ENCODE data around the gene TSPAN32. TPM values are rescaled to one million over a fixed set of nuclear protein-coding genes. Genes with fewer than 3 reads are reported as not detected.
A peak's percentile ranks its signal among the peaks of the same experiment; 100 is the strongest.

The TSPAN32 gene
- total RNA-seq, 1 donor from 2014 or later: 1.9 TPM

DNA sequence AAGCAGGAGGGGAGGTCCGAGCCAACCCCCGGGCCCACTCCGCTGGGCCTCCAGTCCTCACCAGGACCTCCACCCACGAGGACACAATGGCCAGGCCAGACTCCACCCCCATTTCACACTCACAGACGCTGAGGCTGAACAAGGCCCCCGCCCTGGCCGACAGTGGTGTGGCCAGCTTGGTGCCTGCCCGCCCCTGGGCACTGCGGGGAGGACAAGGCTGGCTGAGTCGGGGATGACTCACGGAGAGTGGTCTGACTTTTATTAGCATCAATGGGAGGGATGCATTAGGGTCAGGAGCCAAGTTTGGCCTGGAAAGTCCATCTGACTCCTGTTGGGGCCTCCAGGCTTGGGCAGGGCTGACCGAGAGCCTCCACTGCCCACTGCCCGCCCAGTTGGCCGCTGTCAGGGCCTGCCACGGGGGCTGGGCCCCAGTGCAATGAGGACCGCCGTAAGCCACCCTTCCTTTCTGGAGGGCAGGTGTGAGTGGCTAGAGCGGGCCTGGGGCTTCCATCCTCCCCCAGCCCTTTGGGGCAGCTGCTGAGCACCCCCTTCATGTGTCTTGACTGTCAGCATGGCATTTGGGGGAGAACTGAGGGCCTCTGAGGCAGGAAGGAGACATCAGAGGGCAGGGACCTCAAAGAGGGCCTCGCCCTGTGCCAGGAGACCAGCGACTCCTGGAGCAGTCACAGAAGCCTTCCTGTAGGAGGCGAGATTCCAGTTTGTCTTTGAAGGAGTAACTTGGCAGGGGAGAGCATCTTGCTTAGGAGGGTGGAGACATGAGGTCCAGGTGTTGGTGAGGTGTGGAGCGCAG lies 10.6 kb downstream of the TSPAN32 start:
- no peaks in the 10 kb centered on the region for H3K9me3 ChIP-seq
- peak overlapping the region; percentile 52 to 62 for H3K27ac ChIP-seq
- no peaks in the 10 kb centered on the region for H3K27me3 ChIP-seq
- no peaks in the 10 kb centered on the region for H3K36me3 ChIP-seq
- intact Hi-C loops (cut with DNase I): no loop called here
- peak in 1 of 2 donors; percentile 78 for DNase-seq (ENCODE audit: low spot score in 2 of 2)
- H3K4me3 ChIP-seq: no peak overlapping the region
- peaks cover 8 to 19% of the 10 kb centered on the region in 2 donors for H3K4me1 ChIP-seq
- TF ChIP-seq, protein P1, sequence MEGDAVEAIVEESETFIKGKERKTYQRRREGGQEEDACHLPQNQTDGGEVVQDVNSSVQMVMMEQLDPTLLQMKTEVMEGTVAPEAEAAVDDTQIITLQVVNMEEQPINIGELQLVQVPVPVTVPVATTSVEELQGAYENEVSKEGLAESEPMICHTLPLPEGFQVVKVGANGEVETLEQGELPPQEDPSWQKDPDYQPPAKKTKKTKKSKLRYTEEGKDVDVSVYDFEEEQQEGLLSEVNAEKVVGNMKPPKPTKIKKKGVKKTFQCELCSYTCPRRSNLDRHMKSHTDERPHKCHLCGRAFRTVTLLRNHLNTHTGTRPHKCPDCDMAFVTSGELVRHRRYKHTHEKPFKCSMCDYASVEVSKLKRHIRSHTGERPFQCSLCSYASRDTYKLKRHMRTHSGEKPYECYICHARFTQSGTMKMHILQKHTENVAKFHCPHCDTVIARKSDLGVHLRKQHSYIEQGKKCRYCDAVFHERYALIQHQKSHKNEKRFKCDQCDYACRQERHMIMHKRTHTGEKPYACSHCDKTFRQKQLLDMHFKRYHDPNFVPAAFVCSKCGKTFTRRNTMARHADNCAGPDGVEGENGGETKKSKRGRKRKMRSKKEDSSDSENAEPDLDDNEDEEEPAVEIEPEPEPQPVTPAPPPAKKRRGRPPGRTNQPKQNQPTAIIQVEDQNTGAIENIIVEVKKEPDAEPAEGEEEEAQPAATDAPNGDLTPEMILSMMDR (IDR thresholded peaks at IDR 0.05): no peak

DNA sequence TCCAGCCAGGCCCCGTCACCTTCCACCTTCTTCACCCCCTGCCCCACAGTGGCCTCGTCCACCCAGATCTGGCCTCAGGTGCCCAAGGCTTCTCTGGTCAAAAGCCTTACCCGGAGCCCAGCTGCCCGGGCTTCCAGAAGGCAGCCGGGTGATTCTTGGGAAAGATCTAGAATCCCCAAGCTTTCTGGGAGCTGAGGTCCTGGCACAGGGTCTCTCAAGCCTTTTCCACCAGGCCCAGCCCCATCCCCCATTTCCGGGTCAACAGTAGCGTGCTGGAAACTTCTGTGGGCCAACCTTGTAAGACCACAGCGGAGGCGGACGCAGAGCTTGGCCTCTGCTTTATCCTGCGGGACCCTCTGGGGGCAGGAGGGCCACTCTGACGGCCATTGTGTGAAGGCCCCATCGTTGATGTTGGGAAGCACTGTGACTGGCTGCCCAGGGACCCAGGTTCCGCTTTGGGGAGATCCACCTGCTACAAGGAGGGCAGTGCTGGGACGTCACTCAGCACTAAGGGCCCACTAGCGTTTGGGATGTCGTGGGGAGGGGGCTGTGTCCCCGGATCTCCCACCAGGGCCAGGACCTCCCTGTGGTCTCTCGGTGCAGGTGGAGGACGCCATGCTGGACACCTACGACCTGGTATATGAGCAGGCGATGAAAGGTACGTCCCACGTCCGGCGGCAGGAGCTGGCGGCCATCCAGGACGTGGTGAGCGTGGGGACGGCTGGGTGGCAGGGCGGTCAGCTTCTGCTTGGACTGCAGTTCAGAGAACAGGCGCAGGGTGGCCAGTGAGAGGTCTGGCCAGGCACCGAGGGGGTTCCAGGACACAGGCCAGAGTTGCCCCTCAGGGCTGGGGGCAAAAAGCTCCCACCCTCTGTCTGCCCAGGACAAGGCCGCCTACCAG lies 11.5 kb downstream of the TSPAN32 start:
- H3K27ac ChIP-seq: peak overlapping the region; percentile 52 to 62
- H3K27me3 ChIP-seq: no peaks in the 10 kb centered on the region
- no peaks in the 10 kb centered on the region for H3K36me3 ChIP-seq
- H3K9me3 ChIP-seq: no peaks in the 10 kb centered on the region
- DNase-seq (ENCODE audit: low spot score in 2 of 2): peak in 1 of 2 donors; percentile 60
- no peak overlapping the region for H3K4me3 ChIP-seq
- intact Hi-C loops (cut with DNase I): no loop called here
- peaks cover 8 to 19% of the 10 kb centered on the region in 2 donors for H3K4me1 ChIP-seq
- TF ChIP-seq, protein P1 (IDR thresholded peaks at IDR 0.05): no peak

DNA sequence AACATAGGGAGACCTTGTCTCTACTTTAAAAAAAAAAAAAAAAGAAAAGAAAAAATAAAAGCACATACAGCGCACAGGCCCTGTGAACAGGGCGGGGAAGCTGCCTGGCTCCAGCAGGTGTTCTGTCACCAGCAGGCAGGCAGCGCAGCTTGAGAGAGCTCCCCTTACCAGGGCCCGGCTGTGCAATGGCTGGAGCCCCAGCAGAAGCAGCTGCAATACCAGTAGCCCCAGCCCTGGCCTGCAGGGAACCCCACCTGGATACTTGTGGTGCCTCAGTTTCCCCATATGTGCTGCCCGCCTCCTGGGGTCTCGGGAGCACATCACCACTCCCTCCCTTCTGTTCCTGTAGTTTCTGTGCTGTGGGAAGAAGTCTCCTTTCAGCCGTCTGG lies 12.3 kb downstream of the TSPAN32 start:
- Histone ChIP-seq H3K27me3 (no peaks in the 10 kb centered on the region), H3K9me3 (no peaks in the 10 kb centered on the region), H3K36me3 (no peaks in the 10 kb centered on the region), H3K4me1 (peaks cover 8 to 19% of the 10 kb centered on the region in 2 donors), H3K4me3 (no peak overlapping the region), H3K27ac (peak overlapping the region; percentile 80 to 82)
- TF ChIP-seq, protein P1 (IDR thresholded peaks at IDR 0.05): no peak
- intact Hi-C loops (cut with DNase I): loop anchor here (2.0 kb wide), 1 partner anchor 65 kb away; no protein-coding TSS in a partner anchor
- peak in 1 of 2 donors; percentile 19 for DNase-seq (ENCODE audit: low spot score in 2 of 2)

DNA sequence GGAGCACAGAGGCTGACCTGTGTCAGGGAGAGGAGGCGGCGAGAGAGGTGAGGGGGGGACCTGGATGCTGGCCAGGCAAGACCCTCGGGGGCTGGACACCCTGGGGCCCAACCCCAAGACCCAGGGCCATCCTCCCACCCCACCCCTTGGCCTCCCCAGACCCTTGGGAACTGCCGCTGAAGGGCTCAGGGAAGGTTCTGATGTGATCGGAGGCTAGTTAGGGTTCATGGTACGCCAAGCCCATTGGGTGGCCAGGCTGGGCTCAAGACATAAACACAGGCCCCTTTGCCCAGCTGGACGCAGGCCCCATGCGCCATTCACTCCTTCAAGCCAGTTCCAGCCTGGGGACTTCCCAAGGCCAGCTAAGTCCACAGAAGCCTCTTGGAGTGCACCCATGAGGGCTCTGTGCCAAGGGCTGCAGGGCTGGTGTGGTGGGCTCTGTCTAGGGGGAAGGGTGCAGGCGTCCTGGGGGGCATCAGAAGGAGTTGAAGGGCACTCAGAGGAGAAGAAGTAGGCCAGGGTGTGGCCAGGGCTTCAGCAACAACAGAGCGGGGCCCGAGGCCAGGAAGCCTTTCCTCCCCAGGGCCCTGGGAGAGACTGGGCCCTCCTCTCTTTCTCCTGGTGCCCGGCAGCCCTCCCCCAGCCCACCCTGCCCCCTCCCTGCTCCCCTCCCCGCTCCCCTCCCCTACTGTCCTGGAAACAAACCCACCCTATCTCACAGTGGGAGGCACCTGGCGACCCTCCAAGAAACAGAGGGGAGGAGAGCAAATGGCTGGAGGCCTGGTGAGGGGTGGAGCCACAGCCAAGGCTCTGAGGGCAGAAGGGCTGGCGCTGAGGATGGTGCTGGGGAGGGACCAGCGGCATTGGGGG lies 12.9 kb downstream of the TSPAN32 start:
- TF ChIP-seq, protein P1 (IDR thresholded peaks at IDR 0.05): no peak
- peaks cover 8 to 19% of the 10 kb centered on the region in 2 donors for H3K4me1 ChIP-seq
- peak in 1 of 2 donors; percentile 93 for DNase-seq (ENCODE audit: low spot score in 2 of 2)
- intact Hi-C loops (cut with DNase I): loop anchor here (2.0 to 5.0 kb wide), 2 partner anchors 64 to 573 kb away; partner anchors contain the start of gene CDKN1C
- H3K27ac ChIP-seq: peak overlapping the region; percentile 80 to 82
- no peaks in the 10 kb centered on the region for H3K36me3 ChIP-seq
- H3K9me3 ChIP-seq: no peaks in the 10 kb centered on the region
- peak overlapping the region in 1 of 2 donors; percentile 36 for H3K4me3 ChIP-seq
- H3K27me3 ChIP-seq: no peaks in the 10 kb centered on the region

All from ascending aorta (tissue), 2 donors.